HEK293T (cell line): ENCODE data around the gene GYPC.

Source experiments
- CTBP1 ChIP-seq: fragments of 450-650 bp; IDR thresholded peaks from 2 replicates; pipeline ENCODE4 v1.6.1; 2016; ENCODE audit warnings: borderline replicate concordance
- FOXA1 ChIP-seq: fragments of 450-650 bp; IDR thresholded peaks from 2 replicates; pipeline ENCODE4 v1.6.1; 2016; ENCODE audit warnings: mild to moderate bottlenecking
- SP1 ChIP-seq: fragments of 450-650 bp; IDR thresholded peaks from 2 replicates; pipeline ENCODE4 v1.6.1; 2017
- ZNF384 ChIP-seq: fragments of 450-650 bp; IDR thresholded peaks from 2 replicates; pipeline ENCODE4 v1.6.1; 2016
- TF ChIP-seq, protein P1 (sequence below): fragments of 450-650 bp; IDR thresholded peaks from 2 replicates; pipeline ENCODE4 v1.6.1; 2016

DNA sequence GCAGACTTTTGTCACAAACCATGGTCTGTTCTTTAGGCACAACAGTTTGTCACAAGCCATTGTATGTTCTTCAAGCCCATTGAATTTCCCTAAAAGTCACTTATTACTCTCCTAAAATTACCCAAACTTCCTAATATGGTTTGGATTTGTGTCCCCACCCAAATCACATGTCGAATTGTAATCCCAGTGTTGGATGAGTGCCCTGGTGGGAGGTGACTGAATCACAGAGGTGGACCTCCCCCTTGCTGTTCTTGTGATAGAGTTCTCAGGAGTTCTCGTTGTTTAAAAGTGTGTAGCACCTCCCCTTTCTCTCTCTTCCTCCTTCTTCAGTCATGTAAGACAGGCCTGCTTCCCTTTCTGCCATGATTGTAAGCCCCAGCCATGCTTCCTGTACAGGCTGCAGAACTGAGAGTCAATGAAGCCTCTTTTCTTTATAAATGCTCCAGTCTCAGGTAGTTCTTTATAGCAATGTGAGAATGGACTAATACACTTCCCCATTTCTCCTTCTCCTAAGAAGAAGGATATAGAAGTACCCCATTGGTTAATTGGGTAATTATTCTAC, 11.2 kb upstream of the GYPC start:
- TF ChIP-seq FOXA1 (no peak), CTBP1 (no peak), SP1 (no peak), ZNF384 (no peak)
- TF ChIP-seq, protein P1, sequence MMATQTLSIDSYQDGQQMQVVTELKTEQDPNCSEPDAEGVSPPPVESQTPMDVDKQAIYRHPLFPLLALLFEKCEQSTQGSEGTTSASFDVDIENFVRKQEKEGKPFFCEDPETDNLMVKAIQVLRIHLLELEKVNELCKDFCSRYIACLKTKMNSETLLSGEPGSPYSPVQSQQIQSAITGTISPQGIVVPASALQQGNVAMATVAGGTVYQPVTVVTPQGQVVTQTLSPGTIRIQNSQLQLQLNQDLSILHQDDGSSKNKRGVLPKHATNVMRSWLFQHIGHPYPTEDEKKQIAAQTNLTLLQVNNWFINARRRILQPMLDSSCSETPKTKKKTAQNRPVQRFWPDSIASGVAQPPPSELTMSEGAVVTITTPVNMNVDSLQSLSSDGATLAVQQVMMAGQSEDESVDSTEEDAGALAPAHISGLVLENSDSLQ = no peak
